Measurements from ENCODE around the gene PMCH.

DNA sequence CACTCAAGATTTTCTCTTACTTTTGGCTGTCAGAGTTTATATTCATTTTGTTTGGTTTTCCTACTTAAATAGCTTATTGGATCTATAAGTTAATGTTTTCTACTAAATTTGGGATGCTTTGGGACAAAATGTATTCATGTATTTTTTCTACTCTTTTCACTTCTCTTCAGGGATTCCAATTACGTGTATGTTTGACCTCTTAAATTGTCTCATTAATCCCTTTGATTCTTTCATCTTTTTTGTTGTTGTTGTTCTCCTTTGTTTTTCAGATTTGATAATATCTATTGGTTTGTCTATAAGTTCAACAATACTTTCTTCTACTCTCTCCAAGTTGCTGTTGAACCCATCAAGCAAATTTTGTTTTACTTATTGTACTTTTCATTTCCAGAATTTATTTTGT lies 34.2 kb downstream of the PMCH start:
- TF ChIP-seq, protein P1, sequence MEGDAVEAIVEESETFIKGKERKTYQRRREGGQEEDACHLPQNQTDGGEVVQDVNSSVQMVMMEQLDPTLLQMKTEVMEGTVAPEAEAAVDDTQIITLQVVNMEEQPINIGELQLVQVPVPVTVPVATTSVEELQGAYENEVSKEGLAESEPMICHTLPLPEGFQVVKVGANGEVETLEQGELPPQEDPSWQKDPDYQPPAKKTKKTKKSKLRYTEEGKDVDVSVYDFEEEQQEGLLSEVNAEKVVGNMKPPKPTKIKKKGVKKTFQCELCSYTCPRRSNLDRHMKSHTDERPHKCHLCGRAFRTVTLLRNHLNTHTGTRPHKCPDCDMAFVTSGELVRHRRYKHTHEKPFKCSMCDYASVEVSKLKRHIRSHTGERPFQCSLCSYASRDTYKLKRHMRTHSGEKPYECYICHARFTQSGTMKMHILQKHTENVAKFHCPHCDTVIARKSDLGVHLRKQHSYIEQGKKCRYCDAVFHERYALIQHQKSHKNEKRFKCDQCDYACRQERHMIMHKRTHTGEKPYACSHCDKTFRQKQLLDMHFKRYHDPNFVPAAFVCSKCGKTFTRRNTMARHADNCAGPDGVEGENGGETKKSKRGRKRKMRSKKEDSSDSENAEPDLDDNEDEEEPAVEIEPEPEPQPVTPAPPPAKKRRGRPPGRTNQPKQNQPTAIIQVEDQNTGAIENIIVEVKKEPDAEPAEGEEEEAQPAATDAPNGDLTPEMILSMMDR (IDR thresholded peaks at IDR 0.05), result no peak
- no peak for TF ChIP-seq SMC3 (IDR thresholded peaks at IDR 0.05)
- no peak for TF ChIP-seq MYC (IDR thresholded peaks at IDR 0.05; ENCODE audit: borderline replicate concordance, low read length)
- no peak for TF ChIP-seq CBX8 (IDR thresholded peaks at IDR 0.05)

All from A549 (cell line).